ENCODE data around the gene FFAR1. TPM values are rescaled to one million over a fixed set of nuclear protein-coding genes. Genes with fewer than 3 reads are reported as not detected.

Gene FFAR1
- polyA plus RNA-seq, 3 donors: 0.04 TPM; not detected in 2

DNA sequence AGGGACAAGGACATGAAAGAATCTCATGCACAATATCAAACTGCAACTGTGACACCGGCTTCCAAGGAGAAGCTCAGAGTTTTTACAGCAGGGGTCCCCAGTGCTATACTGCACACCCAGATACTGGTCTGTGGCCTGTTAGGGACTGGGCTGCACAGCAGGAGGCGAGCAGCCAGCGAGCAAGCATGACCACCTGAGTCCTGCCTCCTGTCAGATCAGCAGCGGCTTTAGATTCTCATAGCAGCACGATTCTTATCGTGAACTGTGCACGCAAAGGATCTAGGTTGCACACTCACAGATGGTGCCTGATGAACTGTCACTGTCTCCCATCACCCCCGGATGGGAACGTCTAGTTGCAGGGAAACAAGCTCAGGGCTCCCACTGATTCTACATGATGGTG, 31.8 kb upstream of the FFAR1 start:
- DNase-seq: no peak
- H3K4me1 ChIP-seq (ENCODE audit: control insufficient read depth in 1 of 2, insufficient read depth in 2 of 2, low read length in 2 of 2): peaks cover 41 to 46% of the 10 kb centered on the region in 2 donors
- no peaks in the 10 kb centered on the region for H3K9me3 Mint-ChIP-seq
- no peak overlapping the region for H3K27ac ChIP-seq (ENCODE audit: low read depth in 1 of 2, low read length in 2 of 2)
- WGBS (ENCODE audit: insufficient coverage): 94% methylated on average over 7 of the region's 9 CpGs
- H3K27me3 Mint-ChIP-seq (ENCODE audit: low read depth in 3 of 3): peaks cover 0 to 5% (median 0%) of the 10 kb centered on the region in 3 donors
- H3K4me3 ChIP-seq (replicated peaks in 1 of 3; ENCODE audit: low read depth in 2 of 3, low read length in 3 of 3): no peak overlapping the region
- H3K36me3 Mint-ChIP-seq: peaks cover 0 to 7% of the 10 kb centered on the region in 2 donors
- no peak overlapping the region for H3K4me2 ChIP-seq (replicated peaks; ENCODE audit: extremely low read depth, low read length, poor library complexity, severe bottlenecking)
- H3K4me1 Mint-ChIP-seq: peaks cover 43% of the 10 kb centered on the region
- no peak overlapping the region for H3K27ac Mint-ChIP-seq
- no peaks in the 10 kb centered on the region for H3K27me3 ChIP-seq (ENCODE audit: control insufficient read depth in 2 of 2, insufficient read depth in 2 of 2, low read length in 2 of 2)
- H3K36me3 ChIP-seq (replicated peaks in 1 of 2; ENCODE audit: control insufficient read depth in 1 of 2, insufficient read depth in 2 of 2, low read length in 2 of 2): no peaks in the 10 kb centered on the region
- H2AFZ ChIP-seq (ENCODE audit: insufficient read depth, low read depth, low read length, poor library complexity, severe bottlenecking): no peak overlapping the region
- no peak overlapping the region for H3K9ac ChIP-seq (ENCODE audit: insufficient read depth, low read length, poor library complexity, severe bottlenecking)
- TF ChIP-seq, protein P1, sequence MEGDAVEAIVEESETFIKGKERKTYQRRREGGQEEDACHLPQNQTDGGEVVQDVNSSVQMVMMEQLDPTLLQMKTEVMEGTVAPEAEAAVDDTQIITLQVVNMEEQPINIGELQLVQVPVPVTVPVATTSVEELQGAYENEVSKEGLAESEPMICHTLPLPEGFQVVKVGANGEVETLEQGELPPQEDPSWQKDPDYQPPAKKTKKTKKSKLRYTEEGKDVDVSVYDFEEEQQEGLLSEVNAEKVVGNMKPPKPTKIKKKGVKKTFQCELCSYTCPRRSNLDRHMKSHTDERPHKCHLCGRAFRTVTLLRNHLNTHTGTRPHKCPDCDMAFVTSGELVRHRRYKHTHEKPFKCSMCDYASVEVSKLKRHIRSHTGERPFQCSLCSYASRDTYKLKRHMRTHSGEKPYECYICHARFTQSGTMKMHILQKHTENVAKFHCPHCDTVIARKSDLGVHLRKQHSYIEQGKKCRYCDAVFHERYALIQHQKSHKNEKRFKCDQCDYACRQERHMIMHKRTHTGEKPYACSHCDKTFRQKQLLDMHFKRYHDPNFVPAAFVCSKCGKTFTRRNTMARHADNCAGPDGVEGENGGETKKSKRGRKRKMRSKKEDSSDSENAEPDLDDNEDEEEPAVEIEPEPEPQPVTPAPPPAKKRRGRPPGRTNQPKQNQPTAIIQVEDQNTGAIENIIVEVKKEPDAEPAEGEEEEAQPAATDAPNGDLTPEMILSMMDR (IDR thresholded peaks at IDR 0.05): no peak
- no peaks in the 10 kb centered on the region for H3K79me2 ChIP-seq (ENCODE audit: insufficient read depth, low read length)
- no peak overlapping the region for H3K4me3 Mint-ChIP-seq
- intact Hi-C loops (cut with micrococcal nuclease): loop anchor here in 1 of 2 donors (5.0 kb wide), 1 partner anchor 44 kb away; no protein-coding TSS in a partner anchor
- no peaks in the 10 kb centered on the region for H3K9me3 ChIP-seq (replicated peaks in 1 of 2; ENCODE audit: control insufficient read depth in 1 of 2, insufficient read depth in 1 of 2, low read length in 2 of 2)
- H4K20me1 ChIP-seq (ENCODE audit: insufficient read depth, low read length): no peaks in the 10 kb centered on the region

DNA sequence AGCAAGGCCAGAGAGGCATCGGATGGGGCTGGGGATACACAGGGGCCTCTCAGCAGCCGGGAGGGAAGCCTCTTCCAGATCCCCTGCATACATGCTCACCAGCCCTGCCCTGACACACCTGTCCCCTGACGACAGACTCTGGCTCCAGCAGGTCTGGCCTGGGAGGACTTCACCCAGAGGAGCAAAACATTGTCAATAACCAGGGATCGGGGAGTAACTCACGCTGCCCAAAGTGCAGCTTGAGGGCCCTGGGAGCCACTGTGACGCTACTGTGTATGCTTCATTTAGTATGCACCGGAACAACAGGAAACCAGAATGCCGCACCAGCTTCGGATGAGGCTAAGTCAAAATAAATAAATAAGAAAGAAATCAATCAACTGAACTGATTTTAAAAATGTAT, 31.1 kb upstream of the FFAR1 start:
- no peaks in the 10 kb centered on the region for H4K20me1 ChIP-seq (ENCODE audit: insufficient read depth, low read length)
- Mint-ChIP-seq H3K9me3 (peaks cover 0 to under 1% (median 0%) of the 10 kb centered on the region in 7 donors), H3K27ac (peak overlapping the region in 3 of 7 donors; percentile 32 to 74 (median 52)), H3K27me3 (ENCODE audit: low read depth in 3 of 3) (peaks cover 0 to 5% (median 0%) of the 10 kb centered on the region in 3 donors), H3K4me3 (no peak overlapping the region), H3K4me1 (peaks cover 50% of the 10 kb centered on the region), H3K36me3 (peaks cover 0 to 9% of the 10 kb centered on the region in 2 donors)
- 100% methylated on average over 5 of the region's 9 CpGs for WGBS (ENCODE audit: insufficient coverage)
- H3K9me3 ChIP-seq (replicated peaks in 1 of 2; ENCODE audit: control insufficient read depth in 1 of 2, insufficient read depth in 1 of 2, low read length in 2 of 2): no peaks in the 10 kb centered on the region
- DNase-seq: no peak
- H3K9ac ChIP-seq (ENCODE audit: insufficient read depth, low read length, poor library complexity, severe bottlenecking): no peak overlapping the region
- no peaks in the 10 kb centered on the region for H3K79me2 ChIP-seq (ENCODE audit: insufficient read depth, low read length)
- TF ChIP-seq, protein P1 (IDR thresholded peaks at IDR 0.05): no peak
- H3K27me3 ChIP-seq (ENCODE audit: control insufficient read depth in 2 of 2, insufficient read depth in 2 of 2, low read length in 2 of 2): no peaks in the 10 kb centered on the region
- H2AFZ ChIP-seq (ENCODE audit: insufficient read depth, low read depth, low read length, poor library complexity, severe bottlenecking): no peak overlapping the region
- no peak overlapping the region for H3K27ac ChIP-seq (ENCODE audit: low read depth in 1 of 2, low read length in 2 of 2)
- peaks cover 48 to 53% of the 10 kb centered on the region in 2 donors for H3K4me1 ChIP-seq (ENCODE audit: control insufficient read depth in 1 of 2, insufficient read depth in 2 of 2, low read length in 2 of 2)
- H3K36me3 ChIP-seq (replicated peaks in 1 of 2; ENCODE audit: control insufficient read depth in 1 of 2, insufficient read depth in 2 of 2, low read length in 2 of 2): no peaks in the 10 kb centered on the region
- no peak overlapping the region for H3K4me3 ChIP-seq (replicated peaks in 1 of 3; ENCODE audit: low read depth in 2 of 3, low read length in 3 of 3)
- H3K4me2 ChIP-seq (replicated peaks; ENCODE audit: extremely low read depth, low read length, poor library complexity, severe bottlenecking): no peak overlapping the region
- intact Hi-C loops (cut with micrococcal nuclease): loop anchor here in 1 of 2 donors (5.0 kb wide), 1 partner anchor 44 kb away; no protein-coding TSS in a partner anchor
